ENCODE measurements around the gene C4orf50. TPM values are rescaled to one million over a fixed set of nuclear protein-coding genes. Genes with fewer than 3 reads are reported as not detected.
"Not testable (repeated sequence)": the region's sequence is repeated elsewhere in the genome, so short reads cannot be mapped to it uniquely, and the experiment has no call there.

The C4orf50 gene
- total RNA-seq, 1 donor, result not detected

- TF ChIP-seq CTCF (IDR thresholded peaks at IDR 0.05; ENCODE audit: insufficient read depth, low read depth, low read length), result no peak
- no peak for DNase-seq (ENCODE audit: low read depth)
- H3K4me3 ChIP-seq (ENCODE audit: low read depth, low read length), result no peak overlapping the region
Measured at GRCh38 chr4:5954056-5954760, 64.0 kb downstream of the C4orf50 start.

- DNase-seq (ENCODE audit: low read depth), result no peak
- TF ChIP-seq CTCF (IDR thresholded peaks at IDR 0.05; ENCODE audit: insufficient read depth, low read depth, low read length), result no peak
Measured at GRCh38 chr4:5952975-5953951, 65.0 kb downstream of the C4orf50 start.

GRCh38 chr4:5952286-5952974 is 65.8 kb downstream of the C4orf50 start:
- no peak for TF ChIP-seq CTCF (IDR thresholded peaks at IDR 0.05; ENCODE audit: insufficient read depth, low read depth, low read length)
- H3K4me3 ChIP-seq (ENCODE audit: low read depth, low read length), result no peak overlapping the region
- DNase-seq (ENCODE audit: low read depth), result no peak

More at GRCh38 chr4:5952975-5953951, 65.0 kb downstream of the C4orf50 start:
- H3K4me3 ChIP-seq (ENCODE audit: low read depth, low read length), result no peak overlapping the region

DNA sequence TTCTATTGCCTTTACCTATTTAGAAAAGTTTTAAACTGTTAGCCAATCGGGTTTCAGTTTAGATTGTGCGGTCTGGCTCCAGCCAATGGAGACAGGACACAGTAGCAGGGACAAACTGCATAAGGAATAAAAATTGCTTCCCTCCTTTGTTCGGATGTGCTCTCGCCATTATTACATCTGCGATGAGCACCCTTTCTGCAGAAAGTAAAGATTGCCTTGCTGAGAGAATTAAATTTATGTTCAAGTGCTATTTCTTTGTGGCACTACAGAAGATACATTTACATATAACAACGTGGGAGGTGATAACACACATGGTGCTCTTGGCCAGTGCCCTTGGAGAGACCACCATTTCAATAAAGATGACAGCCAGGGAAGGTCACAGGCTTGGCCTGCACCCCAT is 71.6 kb downstream of the C4orf50 start:
- not testable (repeated sequence) for DNase-seq (ENCODE audit: low read depth); H3K4me3 ChIP-seq (ENCODE audit: low read depth, low read length)

DNA sequence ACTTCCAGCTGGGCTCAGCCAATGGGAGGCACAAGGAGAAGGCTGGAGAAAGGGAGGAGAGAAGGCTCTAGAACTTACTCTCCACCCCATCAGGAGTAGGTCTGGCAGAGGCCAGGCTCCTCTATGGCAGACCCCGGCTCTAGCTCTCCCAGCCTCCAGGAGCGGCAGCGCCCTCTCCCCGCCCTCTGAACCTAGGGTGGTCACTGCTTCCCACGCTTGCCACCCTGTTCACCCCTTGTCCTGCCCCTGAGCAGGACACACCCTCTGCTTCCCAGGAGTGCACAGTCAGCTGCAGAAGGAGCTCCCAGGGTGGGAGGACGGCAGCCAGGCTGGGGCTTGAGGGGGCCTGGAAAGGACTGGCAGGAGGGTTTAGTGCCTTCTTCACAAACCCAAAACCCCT is 72.3 kb downstream of the C4orf50 start:
- no peak for DNase-seq (ENCODE audit: low read depth)
- no peak for TF ChIP-seq CTCF (IDR thresholded peaks at IDR 0.05; ENCODE audit: insufficient read depth, low read depth, low read length)
- no peak overlapping the region for H3K4me3 ChIP-seq (ENCODE audit: low read depth, low read length)

DNA sequence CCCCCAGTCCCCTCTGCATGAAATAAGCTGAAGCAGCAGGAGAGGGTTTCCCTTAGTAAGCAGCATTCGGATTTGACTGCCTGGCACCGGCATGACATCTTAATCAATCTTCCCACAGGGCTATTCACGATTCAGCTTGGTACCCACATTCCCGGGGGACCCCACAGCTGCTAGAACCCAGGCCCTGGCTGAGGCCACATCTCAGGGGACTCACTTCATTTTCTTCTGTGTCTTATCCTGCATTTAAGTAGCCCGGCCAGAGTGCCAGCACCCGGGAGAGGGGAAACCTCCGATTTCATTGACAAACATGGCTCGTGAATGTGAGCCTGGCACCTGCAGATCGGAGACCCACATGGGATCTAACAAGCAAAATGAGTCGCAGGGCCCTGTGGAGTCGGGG is 73.1 kb downstream of the C4orf50 start:
- TF ChIP-seq CTCF (IDR thresholded peaks at IDR 0.05; ENCODE audit: insufficient read depth, low read depth, low read length), result no peak

GRCh38 chr4:5943561-5943960 is 74.7 kb downstream of the C4orf50 start:
- DNase-seq (ENCODE audit: low read depth), result no peak
- TF ChIP-seq CTCF (IDR thresholded peaks at IDR 0.05; ENCODE audit: insufficient read depth, low read depth, low read length), result no peak
- H3K4me3 ChIP-seq (ENCODE audit: low read depth, low read length), result no peak overlapping the region

More for the DNA sequence above, 73.1 kb downstream of the C4orf50 start:
- no peak overlapping the region for H3K4me3 ChIP-seq (ENCODE audit: low read depth, low read length)
- DNase-seq (ENCODE audit: low read depth), result no peak
